Astrocyte (in vitro differentiated cells and primary cell): Measurements from ENCODE around the gene PUM2.

ENCODE experiments used
- EZH2 ChIP-seq: IDR thresholded peaks from 2 replicates; pipeline ENCODE4 v1.6.1; 2012; ENCODE audit warnings: mild to moderate bottlenecking, low read length, inconsistent platforms; ENCODE audit not compliant: insufficient read depth
- TF ChIP-seq, protein P1 (sequence below): IDR thresholded peaks from 2 replicates; pipeline ENCODE4 v1.5.1; 2011; ENCODE audit warnings: low read depth, mild to moderate bottlenecking, inconsistent platforms, low read length, moderate library complexity; ENCODE audit not compliant: insufficient read depth

DNA sequence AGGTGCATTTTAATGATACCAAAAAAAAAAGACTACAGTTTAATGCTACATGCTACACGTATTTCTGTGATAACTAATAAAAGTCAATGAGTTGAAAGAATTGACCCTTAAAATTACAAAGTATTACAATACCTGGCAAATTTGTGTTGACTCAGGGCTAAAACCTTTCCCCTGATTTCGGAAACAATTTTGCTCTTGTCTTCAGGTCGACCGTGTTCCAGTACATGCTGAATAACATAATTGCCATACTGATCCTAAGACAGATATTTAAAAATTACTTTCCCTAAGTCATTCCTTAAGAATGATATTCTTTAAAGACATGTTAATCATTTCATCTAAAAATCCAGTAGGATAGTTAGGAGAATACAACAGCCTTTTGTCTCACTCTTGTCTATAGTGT, 95.9 kb downstream of the PUM2 start:
- TF ChIP-seq, protein P1, sequence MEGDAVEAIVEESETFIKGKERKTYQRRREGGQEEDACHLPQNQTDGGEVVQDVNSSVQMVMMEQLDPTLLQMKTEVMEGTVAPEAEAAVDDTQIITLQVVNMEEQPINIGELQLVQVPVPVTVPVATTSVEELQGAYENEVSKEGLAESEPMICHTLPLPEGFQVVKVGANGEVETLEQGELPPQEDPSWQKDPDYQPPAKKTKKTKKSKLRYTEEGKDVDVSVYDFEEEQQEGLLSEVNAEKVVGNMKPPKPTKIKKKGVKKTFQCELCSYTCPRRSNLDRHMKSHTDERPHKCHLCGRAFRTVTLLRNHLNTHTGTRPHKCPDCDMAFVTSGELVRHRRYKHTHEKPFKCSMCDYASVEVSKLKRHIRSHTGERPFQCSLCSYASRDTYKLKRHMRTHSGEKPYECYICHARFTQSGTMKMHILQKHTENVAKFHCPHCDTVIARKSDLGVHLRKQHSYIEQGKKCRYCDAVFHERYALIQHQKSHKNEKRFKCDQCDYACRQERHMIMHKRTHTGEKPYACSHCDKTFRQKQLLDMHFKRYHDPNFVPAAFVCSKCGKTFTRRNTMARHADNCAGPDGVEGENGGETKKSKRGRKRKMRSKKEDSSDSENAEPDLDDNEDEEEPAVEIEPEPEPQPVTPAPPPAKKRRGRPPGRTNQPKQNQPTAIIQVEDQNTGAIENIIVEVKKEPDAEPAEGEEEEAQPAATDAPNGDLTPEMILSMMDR: no peak
- TF ChIP-seq EZH2: no peak
